K562 treated with DMSO at 1 percent for 12 hours (cell line): Measurements from ENCODE around the gene GPX1. TPM values are rescaled to one million over a fixed set of nuclear protein-coding genes. Genes with fewer than 3 reads are reported as not detected.

Source experiments
- total RNA-seq: library from RNA; unstranded; fragments of 300-600 nt; gene quantifications from 2 replicates; pipeline ENCODE4 v1.2.3, GENCODE V29; 2022; ENCODE audit not compliant: insufficient read depth

Gene GPX1
- total RNA-seq, result not detected in 2 replicates

GRCh38 chr3:49358217-49358883 is at the start of gene GPX1:
TSS of gene GPX1 (minus strand) at chr3:49358353. CDS start at chr3:49358278, 75 bp downstream.

GRCh38 chr3:49339941-49340800 is 18.0 kb downstream of the GPX1 start, which contains the start of gene USP4:
TSS of gene USP4 (minus strand) at chr3:49340053. CDS start at chr3:49340024, 29 bp downstream.

Other genes with a start within 250 kb of the GPX1 start
- 29.2 and 56.3 TPM in 2 replicates for gene USP19, start 237.5 kb downstream of the GPX1 start, total RNA-seq
- gene LAMB2, start 225.3 kb downstream of the GPX1 start, total RNA-seq, result 23.1 and 34.9 TPM in 2 replicates
- gene CCDC71, start 192.0 kb downstream of the GPX1 start, total RNA-seq, result 9.9 and 11.5 TPM in 2 replicates
- 39.3 and 51.2 TPM in 2 replicates for gene KLHDC8B, start 186.8 kb downstream of the GPX1 start, total RNA-seq
- 4.9 and 8.5 TPM in 2 replicates for gene C3orf62, start 81.1 kb downstream of the GPX1 start, total RNA-seq
- 7.2 and 14.1 TPM in 2 replicates for gene USP4, start 18.3 kb downstream of the GPX1 start, total RNA-seq
- 174 and 289 TPM in 2 replicates for gene RHOA, start 53.6 kb upstream of the GPX1 start, total RNA-seq
- 7.1 and 9.2 TPM in 2 replicates for gene TCTA, start 54.1 kb upstream of the GPX1 start, total RNA-seq
- gene AMT, start 64.1 kb upstream of the GPX1 start, total RNA-seq, result 1.5 and 2.4 TPM in 2 replicates
- gene NICN1, start 71.0 kb upstream of the GPX1 start, total RNA-seq, result 7.3 and 10.9 TPM in 2 replicates
- gene DAG1, start 111.9 kb upstream of the GPX1 start, total RNA-seq, result 4.5 and 13.5 TPM in 2 replicates
- gene BSN, start 196.1 kb upstream of the GPX1 start, total RNA-seq, result 0.07 and 0.17 TPM in 2 replicates